BJ (cell line): ENCODE results near the gene CLSTN3. TPM values are rescaled to one million over a fixed set of nuclear protein-coding genes. Genes with fewer than 3 reads are reported as not detected.
A peak's percentile ranks its signal among the peaks of the same experiment; 100 is the strongest.

Source experiments
- CTCF ChIA-PET: fragments of 350-600 bp; formaldehyde crosslinking; extraction: SDS; loops from one replicate; lab custom pipeline; 2021; ENCODE audit warnings: antibody characterized with exemption, inconsistent platforms; lab: Yijun Ruan, JAX
- POLR2A ChIA-PET: fragments of 300-600 bp; sonication (Branson Sonifier 250); formaldehyde crosslinking; extraction: SDS; loops from one replicate; lab custom pipeline; 2021; ENCODE audit warnings: antibody characterized with exemption; lab: Charles Lee
- DNase-seq: peaks from one replicate; pipeline ENCODE4 v3.0.0-alpha.2; 2011; ENCODE audit warnings: low read depth
- H3K27me3 ChIP-seq: 2 replicates; pipeline ENCODE4 v1.6.0; 2011; ENCODE audit warnings: low read length; ENCODE audit not compliant: control insufficient read depth, insufficient read depth
- H3K36me3 ChIP-seq: 2 replicates; pipeline ENCODE4 v1.5.1; 2011; ENCODE audit warnings: low read length; ENCODE audit not compliant: control insufficient read depth, insufficient read depth
- H3K4me3 ChIP-seq: 2 replicates; pipeline ENCODE4 v1.5.1; 2011; ENCODE audit warnings: low read depth, mild to moderate bottlenecking, control low read depth, low read length
- CTCF ChIP-seq: IDR thresholded peaks from 2 replicates; pipeline ENCODE4 v1.5.1; 2011; ENCODE audit warnings: low read depth, mild to moderate bottlenecking, control low read depth, inconsistent platforms, low read length, moderate library complexity; ENCODE audit not compliant: insufficient read depth
- polyA plus RNA-seq: library from polyadenylated mRNA; depleted of rRNA; stranded (reverse); fragments of >200 nt; gene quantifications from 2 replicates; pipeline ENCODE4 v1.2.3, GENCODE V29; 2011

The CLSTN3 gene
- polyA plus RNA-seq, 1 experiment = 19.2 TPM

- H3K27me3 ChIP-seq = no peaks in the 10 kb centered on the region
- no peak for TF ChIP-seq CTCF
- ChIA-PET POLR2A (no interaction called here), CTCF (interaction anchor here (0.8 to 3.5 kb wide), 12 partner anchors 10 to 495 kb away, joined by 3 to 37 read pairs (median 8); partner anchors contain the start of genes C1S and PEX5)
- no peak overlapping the region for H3K4me3 ChIP-seq
- DNase-seq = no peak
- peaks cover 14% of the 10 kb centered on the region for H3K36me3 ChIP-seq
Measured at GRCh38 chr12:7142809-7143465, 12.8 kb downstream of the CLSTN3 start.

GRCh38 chr12:7143564-7143963 lies 13.4 kb downstream of the CLSTN3 start:
- DNase-seq = no peak
- Histone ChIP-seq H3K27me3 (no peaks in the 10 kb centered on the region), H3K36me3 (peaks cover 13% of the 10 kb centered on the region), H3K4me3 (no peak overlapping the region)
- ChIA-PET POLR2A (no interaction called here), CTCF (interaction anchor here (0.6 to 5.2 kb wide), 10 partner anchors 11 to 494 kb away, joined by 3 to 46 read pairs (median 12); partner anchors contain the start of genes C1S and PEX5)
- TF ChIP-seq CTCF = no peak

GRCh38 chr12:7144414-7145120 lies 14.4 kb downstream of the CLSTN3 start:
- Histone ChIP-seq H3K36me3 (peaks cover 20% of the 10 kb centered on the region), H3K27me3 (no peaks in the 10 kb centered on the region), H3K4me3 (no peak overlapping the region)
- no peak for DNase-seq
- CTCF ChIA-PET = interaction anchor here (0.6 to 5.2 kb wide), 19 partner anchors 9 to 722 kb away, joined by 3 to 46 read pairs (median 6); partner anchors contain the start of genes C1S and PEX5
- TF ChIP-seq CTCF = peak; percentile 51
- POLR2A ChIA-PET = interaction anchor here (0.7 kb wide), 1 partner anchor 10 kb away, joined by 7 read pairs; no protein-coding TSS in a partner anchor

GRCh38 chr12:7145671-7146070 lies 15.5 kb downstream of the CLSTN3 start:
- Histone ChIP-seq H3K4me3 (no peak overlapping the region), H3K36me3 (peaks cover 23% of the 10 kb centered on the region), H3K27me3 (no peaks in the 10 kb centered on the region)
- TF ChIP-seq CTCF = no peak
- CTCF ChIA-PET = interaction anchor here (0.6 to 5.2 kb wide), 13 partner anchors 9 to 1080 kb away, joined by 3 to 46 read pairs (median 7); partner anchors contain the start of genes C1RL and PEX5
- no peak for DNase-seq
- POLR2A ChIA-PET = interaction anchor here (0.7 to 0.8 kb wide), 2 partner anchors 9 to 20 kb away, joined by 3 to 7 read pairs; no protein-coding TSS in a partner anchor

GRCh38 chr12:7146228-7146627 lies 16.1 kb downstream of the CLSTN3 start:
- ChIA-PET CTCF (interaction anchor here (0.6 to 5.2 kb wide), 8 partner anchors 9 to 172 kb away, joined by 3 to 46 read pairs (median 8); partner anchors contain the start of genes C1RL and PEX5), POLR2A (interaction anchor here (0.8 kb wide), 1 partner anchor 20 kb away, joined by 3 read pairs; no protein-coding TSS in a partner anchor)
- DNase-seq = no peak
- H3K27me3 ChIP-seq = no peaks in the 10 kb centered on the region
- no peak overlapping the region for H3K4me3 ChIP-seq
- peaks cover 22% of the 10 kb centered on the region for H3K36me3 ChIP-seq
- TF ChIP-seq CTCF = no peak
